Ammon's horn (tissue), 1 donor: ENCODE results near the gene SLC7A1.

ENCODE experiments used
- DNase-seq: peaks from one replicate; pipeline ENCODE4 v3.0.0-alpha.2; 2016; ENCODE audit warnings: low spot score

Gene SLC7A1

DNA sequence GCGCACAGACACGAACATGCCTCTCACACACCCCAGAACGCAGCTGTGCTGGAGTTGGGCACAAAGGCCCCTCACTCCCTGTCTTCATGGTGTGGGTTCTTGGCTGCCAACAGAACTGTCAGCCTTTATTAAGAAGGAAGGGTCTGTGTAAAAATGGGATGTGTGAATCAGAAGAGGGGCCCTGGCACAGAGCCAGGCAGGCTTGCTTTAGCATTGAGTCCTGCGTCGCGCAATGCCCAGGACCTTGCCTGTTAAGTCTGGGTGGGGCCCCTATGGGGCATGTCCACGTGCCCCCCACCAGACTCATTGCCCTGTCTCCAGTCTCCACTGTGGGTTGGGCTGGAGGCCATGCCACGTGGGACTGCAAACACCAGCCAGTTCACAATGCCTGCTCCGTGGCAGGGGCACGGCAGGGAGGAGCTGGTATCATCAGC is 84.8 kb downstream of the SLC7A1 start:
- DNase-seq = no peak

DNA sequence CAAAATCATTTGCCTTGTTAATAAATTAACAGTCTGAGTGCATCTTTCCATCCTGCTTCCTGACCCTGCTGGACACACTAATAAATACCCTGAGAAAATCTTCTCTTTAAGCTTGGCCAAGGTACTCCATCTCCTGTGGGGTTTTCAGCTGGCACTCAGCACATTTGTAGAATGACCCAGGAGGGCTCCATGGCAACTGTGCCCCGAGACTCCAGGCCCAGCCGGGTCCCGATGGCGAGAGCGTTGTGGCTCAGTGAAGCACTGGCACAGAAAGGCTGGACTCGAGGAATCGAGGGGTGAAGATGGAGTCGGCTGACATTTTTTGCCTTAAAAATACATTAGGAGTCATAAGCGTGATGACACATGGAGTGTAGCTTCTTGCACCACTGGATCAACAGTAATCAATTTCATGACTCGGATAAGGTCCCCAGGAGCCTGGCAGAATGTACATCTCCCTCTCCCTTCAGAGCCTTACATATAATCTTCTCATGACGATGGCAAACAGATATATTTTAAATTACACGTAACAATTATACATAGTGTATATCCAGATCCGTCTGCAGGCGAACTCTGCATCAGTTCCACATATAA is 85.4 kb downstream of the SLC7A1 start:
- peak; percentile 47 for DNase-seq

DNA sequence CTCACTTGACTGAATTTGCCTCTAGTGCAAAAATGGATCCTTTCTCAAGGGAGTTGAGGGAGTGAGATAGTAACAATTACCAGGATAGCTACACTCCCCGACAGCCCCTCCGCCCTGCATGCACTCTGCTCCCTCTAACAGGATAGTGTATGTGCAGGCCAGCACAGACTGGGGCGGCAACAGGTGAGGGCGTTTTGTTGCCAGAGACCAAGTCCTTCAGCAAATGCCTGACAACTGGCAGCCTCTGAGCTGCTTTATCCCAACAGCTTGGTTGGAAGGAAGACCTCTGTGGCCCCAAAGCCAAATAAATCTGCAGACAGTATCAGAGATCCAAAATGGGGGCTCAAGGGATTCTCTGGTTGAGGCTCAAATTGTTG is 86.6 kb downstream of the SLC7A1 start:
- DNase-seq = no peak

DNA sequence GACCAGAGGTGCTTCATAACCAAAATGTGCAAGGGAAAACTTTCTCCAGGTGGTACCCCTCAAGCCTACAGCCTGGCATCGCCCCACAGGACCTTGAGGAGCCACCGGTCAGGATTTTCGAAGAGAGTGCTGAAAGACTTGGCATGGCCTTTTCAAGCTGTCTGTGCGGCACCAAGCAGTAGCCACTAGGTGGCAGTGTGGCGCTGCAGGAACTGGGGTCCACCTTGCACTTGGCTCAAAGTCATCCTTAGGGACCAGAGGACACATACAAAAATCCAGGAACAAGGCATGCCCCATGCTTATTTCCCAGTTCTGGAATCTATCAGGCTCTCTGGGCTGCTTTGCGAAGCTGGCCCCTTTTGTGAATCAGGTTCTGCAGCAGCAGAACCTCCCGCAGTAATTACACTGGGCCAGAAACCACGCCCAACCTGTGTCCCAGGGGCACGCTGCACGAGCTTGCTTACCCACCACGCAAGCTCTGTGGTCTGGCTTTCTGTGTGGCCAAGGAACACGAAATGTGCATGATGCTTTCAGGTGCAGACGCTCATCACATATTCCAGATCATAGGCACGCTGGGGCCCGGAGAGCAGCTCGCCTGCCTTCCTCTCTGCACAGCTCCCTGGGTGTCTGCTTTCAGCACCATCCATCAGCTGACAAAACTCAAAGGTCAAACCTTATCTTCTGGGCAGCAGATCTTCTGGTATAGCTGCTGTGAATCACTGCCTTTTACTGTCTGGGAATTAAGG is 87.2 kb downstream of the SLC7A1 start:
- DNase-seq = peak; percentile 94

DNA sequence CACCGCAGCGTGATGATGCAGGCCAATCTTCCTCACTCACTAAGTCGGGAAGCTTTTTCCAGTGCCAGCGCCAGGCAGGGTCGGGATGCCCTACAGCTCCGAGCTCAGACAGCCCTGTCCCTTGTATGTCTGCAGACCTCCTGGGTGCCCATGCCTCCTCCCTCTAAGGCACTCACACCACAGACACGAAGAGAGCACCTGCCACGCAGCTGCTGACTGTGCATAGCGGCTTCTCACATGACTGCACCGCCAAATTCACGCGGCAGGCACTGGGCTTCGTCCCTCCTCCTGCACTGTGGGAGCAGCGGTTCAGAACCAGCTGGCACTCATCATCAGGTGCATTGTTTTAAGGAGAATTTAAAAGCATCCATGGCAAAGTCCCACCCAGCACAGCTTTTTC is 88.1 kb downstream of the SLC7A1 start:
- DNase-seq = no peak

DNA sequence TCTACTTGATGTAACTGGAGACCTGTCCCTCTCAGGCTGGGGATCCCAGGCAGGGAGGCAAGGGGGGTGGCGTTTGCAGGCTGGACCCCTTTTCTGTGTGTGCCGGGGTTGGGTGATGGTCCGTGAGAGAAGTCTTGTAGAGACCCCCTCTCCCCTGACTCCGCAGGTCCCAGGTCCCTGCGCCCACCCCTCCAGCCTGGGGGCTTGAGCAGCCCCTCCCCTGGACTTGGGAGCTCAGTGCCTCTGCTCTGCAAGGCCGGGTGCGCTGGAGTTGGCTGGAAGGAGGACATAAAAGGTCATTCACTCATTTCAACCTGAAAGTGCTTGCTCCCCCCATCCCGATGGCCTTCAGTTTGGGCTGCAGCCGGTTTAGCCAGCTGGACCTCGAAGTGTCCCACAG is 89.5 kb downstream of the SLC7A1 start:
- DNase-seq = no peak

DNA sequence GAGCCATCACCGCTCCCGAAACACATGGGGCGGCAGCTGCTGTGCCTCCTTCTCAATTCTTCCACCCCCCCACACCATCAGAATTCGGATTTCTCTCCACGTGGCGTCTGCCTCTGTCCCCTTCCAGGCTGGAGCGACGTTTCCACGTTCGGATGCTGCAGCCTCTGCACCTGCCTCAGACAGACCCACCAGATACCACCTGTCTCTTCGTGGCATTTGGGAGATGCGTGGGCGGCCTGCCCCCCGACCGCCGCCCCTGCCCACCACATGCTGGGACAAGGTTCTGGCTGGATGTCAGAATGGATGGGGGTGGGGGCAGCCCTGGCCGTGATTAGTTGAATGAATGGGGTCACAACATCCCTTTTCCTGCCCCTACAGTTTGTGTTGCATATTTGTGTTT is 90.0 kb downstream of the SLC7A1 start:
- no peak for DNase-seq

DNA sequence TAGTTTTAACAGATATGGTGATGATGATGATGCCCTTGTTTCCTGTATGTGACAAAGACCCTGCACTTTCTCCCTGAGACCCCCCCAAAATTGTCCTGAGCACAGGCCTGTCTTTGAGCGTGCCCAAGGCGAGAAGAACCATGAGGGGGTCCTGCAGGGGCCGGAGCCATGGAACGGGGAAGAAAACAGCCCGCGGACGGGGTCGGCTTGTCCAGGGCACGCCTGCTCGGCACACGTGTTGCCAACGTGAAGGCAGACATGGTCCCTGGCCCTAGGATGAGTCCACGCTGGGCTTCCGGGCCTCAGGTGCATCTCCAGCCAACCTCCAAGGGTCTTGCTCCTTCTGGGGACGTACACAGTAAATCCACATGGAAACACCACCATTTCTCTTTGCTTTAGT is 90.8 kb downstream of the SLC7A1 start:
- no peak for DNase-seq

DNA sequence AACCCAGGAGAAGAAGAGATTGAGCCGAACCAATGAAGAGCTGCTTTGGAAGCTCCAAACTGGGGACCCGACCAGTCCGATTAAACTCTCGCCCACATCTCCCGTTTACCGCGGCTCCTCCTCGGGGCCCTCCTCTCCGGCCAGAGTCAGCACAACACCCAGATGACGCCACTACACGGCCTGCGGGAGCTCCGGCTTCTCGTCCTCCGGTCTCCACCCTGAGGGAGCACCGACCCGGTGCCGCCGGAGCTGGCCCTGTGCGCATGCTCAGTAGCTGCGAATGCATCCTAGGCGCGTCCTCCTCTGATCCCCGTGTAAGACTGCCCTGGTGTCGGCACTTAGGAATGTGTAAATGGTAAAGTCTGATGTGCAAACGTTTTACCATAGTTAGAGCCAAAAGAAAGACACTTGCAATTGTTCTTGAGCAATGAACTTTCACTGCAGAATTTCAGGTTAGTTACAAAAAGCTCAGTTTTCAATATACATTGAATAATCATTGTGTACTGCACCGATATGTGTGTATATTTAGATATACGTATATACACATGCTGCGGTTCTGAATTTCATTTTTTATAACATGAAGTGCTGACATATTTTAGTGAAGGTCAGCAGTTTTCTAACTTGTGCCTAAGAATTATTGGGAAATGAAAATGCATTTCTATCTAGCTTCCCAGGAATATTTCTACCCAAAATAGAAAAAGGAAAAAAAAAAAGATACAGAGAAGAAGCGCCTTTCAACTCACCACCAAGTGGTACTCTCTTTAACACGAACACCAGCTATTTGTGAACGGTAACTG is 92.2 kb downstream of the SLC7A1 start:
- DNase-seq = no peak

DNA sequence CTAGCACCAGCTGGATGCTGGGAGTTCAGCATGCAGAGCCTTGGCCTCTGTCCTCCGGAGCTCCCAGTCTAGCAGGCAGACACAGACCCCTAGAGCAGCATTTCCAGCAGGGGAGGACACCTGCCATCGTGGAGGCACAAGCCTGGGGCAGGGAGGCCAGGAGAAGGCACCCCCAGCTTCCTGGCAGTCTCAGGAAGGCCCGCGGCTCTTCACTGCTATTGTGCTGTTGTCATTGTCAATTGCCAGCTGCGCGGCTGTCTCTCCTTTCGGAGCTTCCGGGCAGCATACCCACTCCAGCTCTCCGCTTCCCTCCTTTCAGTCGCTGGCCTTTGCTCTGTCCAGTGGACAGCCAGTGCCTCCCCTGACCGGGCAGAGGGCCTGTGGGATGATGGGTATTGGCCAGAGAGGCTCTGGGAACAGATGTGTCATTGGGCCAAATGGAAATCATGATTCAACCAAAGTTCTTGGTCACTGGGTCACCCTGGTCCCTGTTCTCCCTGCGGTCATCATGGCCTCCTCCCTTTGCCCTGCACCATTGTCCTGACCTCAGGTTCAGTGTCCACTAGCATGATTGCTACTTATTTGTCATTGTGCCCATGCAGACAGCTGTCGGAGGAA is 93.0 kb downstream of the SLC7A1 start:
- DNase-seq = no peak

DNA sequence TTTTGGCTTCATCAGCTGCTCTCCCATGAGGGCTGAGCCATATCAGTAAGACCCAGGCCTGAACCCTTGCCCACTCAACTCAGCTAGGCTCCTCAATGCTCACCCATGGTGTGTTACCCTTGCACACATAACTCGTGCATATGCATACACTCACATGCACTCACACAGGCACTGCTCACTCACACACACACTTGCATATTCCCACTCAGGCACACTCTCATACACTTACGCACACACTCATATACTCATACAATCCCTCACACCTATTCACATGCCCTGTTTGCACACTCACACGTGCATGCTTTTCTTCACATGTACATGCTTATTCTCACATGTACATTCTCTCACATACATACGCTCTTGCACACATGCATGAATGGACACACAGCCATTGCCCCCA is 93.8 kb downstream of the SLC7A1 start:
- no peak for DNase-seq

DNA sequence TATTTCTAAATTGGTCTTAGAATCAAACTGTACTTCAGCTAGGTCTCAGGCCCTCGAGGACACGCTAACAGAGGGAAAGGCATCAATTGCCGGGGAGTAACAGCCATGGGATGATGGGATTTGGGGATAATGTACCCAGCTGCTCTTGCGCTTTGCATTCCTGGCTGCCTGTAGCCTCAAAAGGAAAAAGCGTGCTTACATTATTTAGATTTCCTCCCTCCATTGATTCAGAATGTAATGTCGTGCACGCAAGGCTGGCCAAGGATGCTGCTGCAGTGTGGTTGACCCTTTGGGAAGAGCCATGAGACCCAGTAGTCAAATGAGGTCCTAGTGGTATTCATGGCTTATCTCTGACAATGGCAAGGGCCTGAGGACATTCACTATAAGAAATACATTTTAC is 95.1 kb downstream of the SLC7A1 start:
- no peak for DNase-seq

DNA sequence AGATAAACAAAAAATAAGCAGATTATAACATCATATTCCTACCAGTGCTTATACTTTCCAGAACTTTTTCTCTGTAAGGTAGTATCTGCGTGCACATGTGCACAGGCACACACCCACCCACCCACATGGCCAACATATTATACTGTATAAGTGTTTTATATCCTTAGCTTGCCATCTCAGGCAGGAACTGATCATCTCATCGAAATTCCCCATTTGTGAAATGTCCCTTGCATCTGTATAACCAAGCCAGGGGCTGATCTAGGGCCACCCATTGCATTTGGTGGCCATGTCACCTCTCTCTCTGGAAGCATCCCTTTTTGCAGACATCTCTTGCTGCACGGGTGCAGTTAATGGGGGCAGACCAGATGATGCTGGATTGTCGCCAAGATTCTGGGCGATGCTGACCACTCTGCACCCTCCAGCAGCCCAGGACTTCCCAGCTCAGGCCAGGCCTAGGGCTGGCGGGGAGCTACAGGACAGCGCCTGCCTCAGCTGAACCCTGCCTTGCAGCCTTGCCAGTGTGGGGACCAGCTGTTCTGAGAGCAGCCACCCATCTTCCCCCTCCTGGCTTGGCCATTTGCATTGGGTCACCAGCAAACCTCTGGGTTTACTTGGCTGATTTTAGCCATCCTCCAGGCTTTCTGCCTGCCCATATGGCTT is 95.9 kb downstream of the SLC7A1 start:
- DNase-seq = no peak

DNA sequence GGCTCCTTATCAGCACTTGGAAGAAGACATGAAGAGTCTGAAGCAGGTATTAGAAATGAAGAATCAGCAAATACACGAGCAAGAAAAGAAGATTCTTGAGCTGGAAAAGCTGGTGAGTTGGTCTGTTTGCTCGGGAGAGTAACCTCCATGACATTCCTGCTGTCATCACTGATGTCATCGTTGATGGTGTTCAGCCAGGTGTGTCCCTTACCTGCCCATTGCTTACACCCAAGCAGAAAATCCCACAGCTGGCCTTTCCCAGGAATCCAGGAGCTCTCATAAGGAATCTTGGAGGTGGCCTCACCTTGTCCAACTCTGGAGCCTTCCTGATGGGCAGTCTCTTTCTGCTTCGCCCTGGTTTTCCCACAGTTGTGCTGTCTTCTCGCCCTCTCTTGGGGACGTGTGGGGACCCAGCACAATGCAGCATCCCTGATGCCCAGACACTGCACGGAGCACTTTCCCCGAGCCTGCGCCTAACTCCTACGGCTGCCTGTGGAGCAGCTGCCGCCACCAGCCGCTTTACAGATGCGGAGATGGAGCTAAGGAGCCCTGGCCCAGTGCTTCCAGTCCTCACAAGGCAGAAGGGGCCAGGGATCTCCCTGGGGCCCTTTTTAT is 97.0 kb downstream of the SLC7A1 start:
- DNase-seq = no peak

DNA sequence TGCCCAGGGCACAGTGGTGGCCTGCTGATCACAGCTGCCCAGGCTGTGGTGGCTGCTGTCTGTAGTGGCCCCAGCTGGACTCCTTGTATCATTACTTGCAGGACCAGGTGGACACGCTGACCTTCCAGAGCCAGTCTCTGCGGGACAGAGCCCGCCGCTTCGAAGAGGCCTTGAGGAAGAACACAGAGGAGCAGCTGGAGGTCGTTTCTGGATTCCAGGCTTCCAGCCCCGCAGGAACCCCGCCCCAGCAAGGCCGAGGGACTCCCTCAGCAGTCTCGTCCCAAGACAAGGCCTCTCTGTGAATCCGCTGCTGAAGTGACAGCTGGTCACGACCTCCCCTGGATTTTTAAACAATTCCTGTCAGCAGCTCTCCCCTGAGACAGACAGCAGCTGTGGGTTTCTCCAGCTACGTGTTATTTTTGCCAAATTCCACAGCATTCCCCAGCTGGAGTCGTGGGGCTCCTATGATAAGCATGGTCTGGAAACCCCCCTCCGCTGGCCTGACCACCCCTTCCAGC is 98.3 kb downstream of the SLC7A1 start:
- no peak for DNase-seq

DNA sequence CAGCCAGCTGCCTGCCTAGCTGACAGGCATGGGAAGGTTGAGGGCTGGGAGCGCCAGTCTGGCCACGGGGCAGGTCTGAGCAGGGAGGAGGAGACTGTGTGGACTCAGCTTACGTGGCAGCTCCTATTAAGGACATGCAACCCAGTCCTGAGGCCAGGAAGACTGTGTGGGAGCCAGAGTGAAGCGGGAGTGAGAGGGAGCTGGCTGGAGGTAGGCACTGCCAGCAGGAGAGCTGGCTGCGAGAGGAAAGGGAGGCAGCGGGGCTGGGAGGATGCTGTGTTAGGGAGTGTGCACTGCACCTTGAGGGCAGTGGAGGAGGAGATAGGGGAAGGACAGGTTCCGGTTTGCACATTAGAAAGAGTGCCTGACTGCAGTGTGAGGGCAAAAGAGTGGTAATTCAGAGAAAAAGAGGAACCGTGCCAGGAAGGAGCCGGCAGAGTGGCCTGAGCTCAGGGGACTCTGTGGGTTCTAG is 99.2 kb downstream of the SLC7A1 start:
- DNase-seq = peak; percentile 45

DNA sequence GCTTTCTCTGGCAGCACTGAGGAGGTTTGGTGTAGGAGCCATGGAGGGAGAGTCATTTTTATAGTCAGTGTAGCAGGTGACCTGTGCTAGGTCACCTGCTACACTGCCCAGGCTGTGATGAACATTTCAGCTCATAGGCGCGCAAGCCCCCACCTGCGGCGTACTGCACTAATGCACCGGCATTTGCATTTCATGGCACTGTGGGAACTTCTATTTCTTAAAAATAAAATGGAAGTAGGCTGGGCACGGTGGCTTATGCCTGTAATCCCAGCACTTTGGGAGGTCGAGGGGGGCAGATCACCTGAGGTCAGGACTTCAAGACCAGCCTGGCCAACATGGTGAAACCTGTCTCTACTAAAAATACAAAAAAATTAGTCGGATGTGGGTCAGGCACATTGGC is 101.0 kb downstream of the SLC7A1 start:
- DNase-seq = no peak

DNA sequence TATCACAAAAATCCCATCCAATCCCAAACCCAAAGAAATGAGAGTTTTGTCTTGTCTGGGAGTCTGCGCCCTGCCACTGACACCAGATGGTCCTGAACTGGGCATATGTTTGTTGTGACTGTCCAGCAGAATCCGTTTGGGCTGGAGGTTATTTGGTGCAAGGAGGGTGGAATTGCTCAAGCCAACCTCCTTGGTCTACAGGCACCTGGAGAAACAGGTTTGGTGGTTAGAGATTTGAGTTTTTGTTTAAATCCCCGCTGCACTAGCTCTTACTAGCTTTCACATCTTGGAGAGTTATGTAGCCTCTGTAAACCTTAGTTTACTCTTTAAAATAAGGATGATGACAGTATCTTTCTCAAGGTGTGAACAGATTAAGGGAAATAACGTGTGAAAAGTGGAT is 101.7 kb downstream of the SLC7A1 start:
- DNase-seq = no peak

DNA sequence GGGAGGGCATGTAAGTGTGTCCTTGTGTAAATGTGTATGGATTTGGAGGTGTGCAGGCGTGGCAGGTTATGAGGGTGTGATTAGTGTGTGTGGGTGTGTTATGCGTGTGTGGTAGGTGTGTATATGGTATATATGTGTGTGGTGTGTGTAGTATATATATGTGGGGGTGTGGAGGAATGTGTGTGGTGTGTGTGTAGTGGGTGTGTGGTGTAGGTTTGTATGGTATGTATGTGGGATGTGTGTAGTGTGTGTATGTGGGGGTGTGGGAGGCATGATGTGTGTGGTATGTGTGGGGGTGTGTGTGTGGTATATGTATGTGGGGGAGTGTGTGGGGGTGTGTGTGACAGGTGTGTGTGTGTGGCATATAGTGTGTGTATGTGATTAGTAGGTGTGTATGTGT is 104.2 kb downstream of the SLC7A1 start:
- no peak for DNase-seq

DNA sequence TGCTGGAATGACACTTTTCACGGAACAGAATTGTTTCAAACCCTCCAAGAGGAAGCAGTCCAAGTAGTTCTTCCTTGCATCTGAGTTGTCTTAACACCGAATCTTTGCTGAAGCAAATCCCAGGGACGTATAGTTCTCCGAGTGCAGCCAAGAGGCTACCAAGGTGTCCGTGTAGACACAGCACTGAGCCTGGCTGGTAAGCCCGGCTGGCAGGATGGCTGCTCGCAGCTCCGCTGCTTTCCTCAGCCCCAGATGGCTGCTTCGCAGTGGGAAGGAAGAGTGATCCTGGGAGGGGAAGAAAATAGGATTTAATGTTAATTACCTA is 105.0 kb downstream of the SLC7A1 start:
- no peak for DNase-seq
